HUES64 (cell line): ENCODE data around the gene MYLK.

ENCODE experiments used
- H3K27ac ChIP-seq: 2 replicates; pipeline ENCODE4 v1.7.0; 2013; ENCODE audit warnings: low read depth, low read length, inconsistent platforms
- H3K27me3 ChIP-seq: 2 replicates; pipeline ENCODE4 v1.6.1; 2013; ENCODE audit warnings: mild to moderate bottlenecking, low read length; ENCODE audit not compliant: insufficient read depth
- H3K36me3 ChIP-seq: 2 replicates; pipeline ENCODE4 v1.6.1; 2013; ENCODE audit warnings: mild to moderate bottlenecking, low read length; ENCODE audit not compliant: insufficient read depth
- H3K4me1 ChIP-seq: 2 replicates; pipeline ENCODE4 v1.6.1; 2013; ENCODE audit warnings: mild to moderate bottlenecking, low read length, moderate library complexity; ENCODE audit not compliant: insufficient read depth
- H3K4me3 ChIP-seq: 2 replicates; pipeline ENCODE4 v1.5.1; 2013; ENCODE audit warnings: mild to moderate bottlenecking, low read length, moderate library complexity
- H3K9ac ChIP-seq: 2 replicates; pipeline ENCODE4 v1.6.1; 2013; ENCODE audit warnings: mild to moderate bottlenecking, low read depth, low read length
- H3K9me3 ChIP-seq: 2 replicates; pipeline ENCODE4 v1.6.1; 2013; ENCODE audit warnings: low read depth, low read length; ENCODE audit not compliant: insufficient read depth
- WGBS: fragments of 150-250, 120-280 bp; methylation state at CpG from one replicate; pipeline ENCODE4 v1.1.7; 2013; ENCODE audit warnings: missing lambda C conversion rate; 5-methylcytosine and 5-hydroxymethylcytosine counted together

The MYLK gene

GRCh38 chr3:123783050-123783689 lies 101.0 kb downstream of the MYLK start:
- H3K27ac ChIP-seq: no peak overlapping the region
- H3K9me3 ChIP-seq: no peaks in the 10 kb centered on the region
- H3K4me1 ChIP-seq: no peaks in the 10 kb centered on the region
- no peaks in the 10 kb centered on the region for H3K27me3 ChIP-seq
- 91% methylated on average over 1 of the region's 1 CpG for WGBS
- H3K4me3 ChIP-seq: no peak overlapping the region
- H3K36me3 ChIP-seq: no peaks in the 10 kb centered on the region
- H3K9ac ChIP-seq: no peak overlapping the region

DNA sequence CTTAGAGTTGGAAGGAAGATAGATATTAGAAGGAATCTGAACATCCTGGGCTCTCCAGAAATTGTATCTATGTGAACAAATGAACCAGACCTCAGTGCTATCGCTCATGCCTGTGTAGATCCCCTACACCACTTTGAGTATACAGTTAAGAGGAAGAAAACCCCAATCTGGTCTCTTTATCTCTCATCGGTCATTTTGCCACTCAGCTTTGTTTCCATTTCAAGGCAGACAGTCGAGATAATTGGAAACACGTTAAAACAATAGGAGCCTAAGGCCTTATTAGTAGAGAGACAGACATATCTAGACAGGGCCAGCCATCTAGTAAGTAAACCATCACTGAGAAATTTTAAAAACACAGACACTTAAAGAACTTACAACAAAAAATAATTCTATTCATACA lies 101.6 kb downstream of the MYLK start:
- H3K4me3 ChIP-seq: no peak overlapping the region
- 85% methylated on average over 4 of the region's 4 CpGs for WGBS

GRCh38 chr3:123781571-123782275 lies 102.4 kb downstream of the MYLK start:
- Histone ChIP-seq H3K4me1 (no peaks in the 10 kb centered on the region), H3K27ac (no peak overlapping the region), H3K36me3 (no peaks in the 10 kb centered on the region), H3K9ac (no peak overlapping the region), H3K4me3 (no peak overlapping the region), H3K27me3 (no peaks in the 10 kb centered on the region), H3K9me3 (no peaks in the 10 kb centered on the region)
- WGBS: 92% methylated on average over 5 of the region's 6 CpGs

More for the DNA sequence above, 101.6 kb downstream of the MYLK start:
- H3K9ac ChIP-seq: no peak overlapping the region
- no peaks in the 10 kb centered on the region for H3K27me3 ChIP-seq
- no peak overlapping the region for H3K27ac ChIP-seq
- no peaks in the 10 kb centered on the region for H3K36me3 ChIP-seq
- no peaks in the 10 kb centered on the region for H3K4me1 ChIP-seq
- H3K9me3 ChIP-seq: no peaks in the 10 kb centered on the region

DNA sequence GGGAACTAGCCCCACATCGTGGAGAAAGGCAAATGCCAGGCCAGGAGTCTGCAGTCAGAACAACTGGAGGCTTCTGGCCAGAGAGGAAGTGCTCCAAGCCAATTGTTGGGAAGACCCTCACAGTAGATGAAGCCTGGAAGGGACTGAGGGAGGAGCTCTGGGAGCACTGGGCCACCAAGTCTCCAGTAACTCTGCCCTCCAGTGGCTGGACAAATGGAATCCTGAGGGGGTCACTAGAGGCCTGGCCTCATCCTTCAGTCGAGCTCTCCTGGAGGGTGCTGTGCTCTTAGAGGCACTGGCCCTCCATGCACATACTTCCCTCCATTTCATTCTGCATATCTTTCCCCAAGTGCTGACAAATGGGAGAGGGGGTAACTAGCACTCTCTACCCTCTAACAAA lies 103.0 kb downstream of the MYLK start:
- H3K4me3 ChIP-seq: no peak overlapping the region
- no peak overlapping the region for H3K27ac ChIP-seq
- H3K9me3 ChIP-seq: no peaks in the 10 kb centered on the region
- 82% methylated on average over 2 of the region's 2 CpGs for WGBS
- no peaks in the 10 kb centered on the region for H3K36me3 ChIP-seq
- H3K9ac ChIP-seq: no peak overlapping the region
- H3K4me1 ChIP-seq: no peaks in the 10 kb centered on the region
- no peaks in the 10 kb centered on the region for H3K27me3 ChIP-seq

DNA sequence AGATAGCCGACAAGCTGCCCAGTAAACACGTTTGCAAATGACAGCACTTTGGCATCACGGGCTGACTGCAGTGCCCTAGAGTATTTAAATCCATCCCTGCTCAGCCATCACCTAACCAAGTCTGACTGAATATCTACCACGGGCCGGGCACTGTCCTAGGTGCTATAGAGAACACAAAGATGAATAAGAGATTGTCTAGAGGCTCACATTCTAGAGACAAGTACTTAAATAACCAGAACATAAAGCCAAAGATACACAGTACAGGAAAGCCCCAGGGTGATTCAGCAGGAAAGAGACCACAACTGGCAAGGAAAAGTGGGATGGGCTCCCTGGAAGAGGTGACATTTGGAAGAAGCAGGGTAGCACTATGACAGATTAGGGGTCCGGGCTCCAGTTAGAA lies 103.5 kb downstream of the MYLK start:
- Histone ChIP-seq H3K9ac (no peak overlapping the region), H3K9me3 (no peaks in the 10 kb centered on the region), H3K27me3 (no peaks in the 10 kb centered on the region), H3K27ac (no peak overlapping the region), H3K4me1 (no peaks in the 10 kb centered on the region), H3K4me3 (no peak overlapping the region), H3K36me3 (no peaks in the 10 kb centered on the region)
- WGBS: 94% methylated on average over 6 of the region's 6 CpGs

- no peaks in the 10 kb centered on the region for H3K4me1 ChIP-seq
- no peak overlapping the region for H3K4me3 ChIP-seq
- no peaks in the 10 kb centered on the region for H3K27me3 ChIP-seq
- no peak overlapping the region for H3K9ac ChIP-seq
- H3K36me3 ChIP-seq: no peaks in the 10 kb centered on the region
- H3K27ac ChIP-seq: no peak overlapping the region
- 86% methylated on average over 9 of the region's 10 CpGs for WGBS
- no peaks in the 10 kb centered on the region for H3K9me3 ChIP-seq
Observed at GRCh38 chr3:123779655-123780231, 104.4 kb downstream of the MYLK start.

DNA sequence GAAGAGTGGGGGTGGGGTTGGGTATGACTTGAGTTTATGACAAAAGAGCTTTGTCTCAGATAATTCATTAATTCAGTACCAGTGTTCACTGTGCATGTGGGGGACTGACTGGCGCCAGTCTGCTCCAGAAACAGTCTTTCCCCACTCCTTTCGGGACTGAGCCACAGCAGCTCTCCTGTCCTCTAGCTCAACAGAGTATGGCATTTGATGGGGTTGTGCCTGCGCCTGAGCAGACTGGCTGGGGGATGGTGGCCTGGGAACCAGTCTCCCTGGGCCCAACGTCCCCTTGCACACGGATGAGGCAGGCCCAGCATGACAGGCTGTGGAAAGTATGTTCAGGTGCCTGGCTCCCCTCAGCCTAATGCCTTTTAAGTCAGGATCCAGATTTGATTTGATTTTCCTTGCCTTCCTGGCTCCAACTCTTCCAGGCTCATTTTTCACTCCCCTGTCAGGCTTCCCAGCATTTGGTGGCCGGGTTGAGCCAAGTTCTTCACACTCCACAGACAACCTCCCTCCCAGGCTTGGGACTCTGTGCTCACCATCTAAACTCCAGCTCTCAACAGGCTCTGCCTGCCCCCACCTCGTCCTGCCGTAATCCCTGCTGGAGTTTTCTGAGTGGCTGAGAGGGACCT lies 105.0 kb downstream of the MYLK start:
- Histone ChIP-seq H3K9ac (no peak overlapping the region), H3K27me3 (no peaks in the 10 kb centered on the region), H3K4me3 (no peak overlapping the region), H3K36me3 (no peaks in the 10 kb centered on the region), H3K4me1 (no peaks in the 10 kb centered on the region), H3K27ac (no peak overlapping the region), H3K9me3 (no peaks in the 10 kb centered on the region)
- 86% methylated on average over 8 of the region's 8 CpGs for WGBS

DNA sequence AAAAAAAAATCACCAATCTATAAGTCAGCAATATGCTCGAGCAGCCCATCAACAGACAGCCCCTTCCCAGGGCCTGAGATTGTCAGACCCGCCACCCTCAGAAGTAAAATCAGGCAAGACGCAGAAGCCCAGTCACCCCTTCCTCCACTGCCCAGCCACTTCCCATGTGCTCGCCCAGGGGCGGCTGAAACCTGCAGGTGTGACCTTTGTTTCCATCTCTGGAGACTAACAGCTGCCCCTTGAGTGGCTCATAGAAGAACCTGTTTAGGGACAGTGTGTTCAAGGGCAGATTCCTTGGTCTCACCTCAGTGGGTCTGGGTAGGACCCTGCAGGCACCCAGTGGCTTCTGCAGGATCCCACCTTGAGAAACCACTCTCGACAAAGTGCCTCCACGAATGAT lies 105.6 kb downstream of the MYLK start:
- 95% methylated on average over 7 of the region's 7 CpGs for WGBS
- no peak overlapping the region for H3K9ac ChIP-seq

DNA sequence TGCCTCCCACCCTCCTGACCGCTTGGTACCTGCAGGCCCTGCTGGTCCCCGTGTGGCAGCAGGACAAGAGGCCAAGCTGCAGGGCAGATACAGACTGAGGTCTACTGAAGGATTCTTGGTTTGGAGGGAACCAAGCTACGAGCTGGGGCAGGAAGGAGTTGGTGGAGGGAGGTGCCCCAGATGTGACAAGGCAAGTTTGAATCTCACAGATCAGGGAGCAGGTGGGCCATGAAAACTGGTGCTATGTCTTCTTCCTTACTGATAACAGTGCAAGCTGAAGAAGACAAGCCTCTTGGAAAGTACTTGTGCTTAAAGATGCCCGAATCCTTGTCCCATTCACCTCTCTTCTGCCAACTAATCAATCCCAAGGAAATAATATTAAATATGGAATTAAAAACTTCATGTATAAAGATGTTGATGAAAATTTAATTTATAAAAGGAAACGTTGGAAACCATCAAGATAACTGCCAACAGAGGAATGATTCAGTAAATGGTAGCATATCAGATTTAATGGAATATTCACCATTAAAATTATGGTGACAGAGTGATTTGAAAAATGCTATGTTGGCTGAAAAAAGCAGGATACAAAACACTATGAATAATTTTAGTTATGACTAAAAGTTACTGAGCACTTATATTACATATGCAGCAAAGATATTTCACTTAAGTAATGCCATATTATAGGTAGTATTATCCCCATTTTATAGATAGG lies 107.9 kb downstream of the MYLK start:
- 87% methylated on average over 4 of the region's 5 CpGs for WGBS
- H3K9me3 ChIP-seq: no peaks in the 10 kb centered on the region
- no peak overlapping the region for H3K9ac ChIP-seq
- no peaks in the 10 kb centered on the region for H3K36me3 ChIP-seq
- H3K27me3 ChIP-seq: no peaks in the 10 kb centered on the region
- no peak overlapping the region for H3K4me3 ChIP-seq
- no peak overlapping the region for H3K27ac ChIP-seq
- H3K4me1 ChIP-seq: no peaks in the 10 kb centered on the region

More for the DNA sequence above, 105.6 kb downstream of the MYLK start:
- Histone ChIP-seq H3K9me3 (no peaks in the 10 kb centered on the region), H3K4me1 (no peaks in the 10 kb centered on the region), H3K36me3 (no peaks in the 10 kb centered on the region), H3K27ac (no peak overlapping the region), H3K27me3 (no peaks in the 10 kb centered on the region), H3K4me3 (no peak overlapping the region)

- WGBS: 94% methylated on average over 3 of the region's 3 CpGs
- H3K4me3 ChIP-seq: no peak overlapping the region
- H3K36me3 ChIP-seq: no peaks in the 10 kb centered on the region
- no peak overlapping the region for H3K27ac ChIP-seq
- no peaks in the 10 kb centered on the region for H3K4me1 ChIP-seq
- no peak overlapping the region for H3K9ac ChIP-seq
- H3K27me3 ChIP-seq: no peaks in the 10 kb centered on the region
- no peaks in the 10 kb centered on the region for H3K9me3 ChIP-seq
Observed at GRCh38 chr3:123774474-123774873, 109.7 kb downstream of the MYLK start.
